Adrenal gland (tissue), 12 donors: ENCODE data around the gene GGT6. TPM values are rescaled to one million over a fixed set of nuclear protein-coding genes. Genes with fewer than 3 reads are reported as not detected.

Source experiments
- DNase-seq, 7 donors: peaks; one replicate each; pipeline ENCODE4 v3.0.0-alpha.2; 2019 to 2020
- H3K27ac ChIP-seq, 5 donors: fragments of 200-600 bp; sonication (generic) in 4 of 5; 1 replicate in 3 of 5; 2 replicates in 2 of 5; pipeline versions ENCODE4 v1.5.1 to v1.8.0; 2016 to 2020; ENCODE audit warnings: mild to moderate bottlenecking in 1 of 5
- H3K27me3 ChIP-seq: fragments of 200-600 bp; 2 replicates; pipeline ENCODE4 v1.8.0; 2021
- H3K36me3 ChIP-seq, 2 donors: fragments of 200-600 bp; replicated peaks in 1 of 2; 1 replicate in 1 of 2; 2 replicates in 1 of 2; pipeline versions ENCODE4 v1.5.1 to v1.8.0; 2018 to 2022
- H3K4me1 ChIP-seq, 2 donors: fragments of 200-600 bp; replicated peaks in 1 of 2; 1 replicate in 1 of 2; 2 replicates in 1 of 2; pipeline versions ENCODE4 v1.5.1 to v1.8.0; 2018 to 2021
- H3K4me3 ChIP-seq, 4 donors: fragments of 200-600 bp; sonication (generic) in 3 of 4; one replicate each; pipeline ENCODE4 v1.5.1; 2016 to 2018
- H3K9me3 ChIP-seq, 3 donors: fragments of 200-600 bp; sonication (generic) in 1 of 3; replicated peaks in 1 of 3; 1 replicate in 2 of 3; 2 replicates in 1 of 3; pipeline versions ENCODE4 v1.5.1 to v1.8.0; 2016 to 2021
- CTCF ChIP-seq, 6 experiments: fragments of 450-650 bp in 4 of 6; fragments of 200-600 bp in 2 of 6; sonication (generic) in 1 of 6; IDR thresholded peaks; 1 replicate in 5 of 6; 2 replicates in 1 of 6; pipeline versions ENCODE4 v1.5.1 to v1.8.0; 2016 to 2021; ENCODE audit warnings: antibody characterized with exemption in 6 of 6, mild to moderate bottlenecking in 2 of 6, moderate library complexity in 1 of 6
- POLR2A ChIP-seq, 2 donors: fragments of 450-650 bp; IDR thresholded peaks; one replicate each; pipeline ENCODE4 v1.6.1; 2017; ENCODE audit warnings: antibody characterized with exemption in 2 of 2, mild to moderate bottlenecking in 2 of 2, moderate library complexity in 1 of 2
- WGBS, 4 donors: extraction: QIAGEN DNeasy Blood & Tissue Kit in 2 of 4; methylation state at CpG; one replicate each; pipeline versions ENCODE4 v1.1.5 to v1.1.7; 2013 to 2017; 5-methylcytosine and 5-hydroxymethylcytosine counted together
- intact Hi-C, 2 donors: fragments of 100-400 bp; cut with DNase I; formaldehyde crosslinking; loops; one replicate each; pipeline versions ENCODE4 v1.14.1 to v1.15.0; 2022 to 2023
- polyA plus RNA-seq, 3 donors: library from polyadenylated mRNA; stranded (reverse); fragments of 200-250 nt in 2 of 3; fragments of 350-450 nt in 1 of 3; fragmentation: Illumina TruSeq in 1 of 3; extraction: RNeasy Lipid Tissue Mini Kit (QIAGEN cat#74804) in 1 of 3; gene quantifications; one replicate each; pipeline ENCODE4 v1.2.3, GENCODE V29; 2013 to 2014
- total RNA-seq, 9 donors: library from RNA; depleted of rRNA in 4 of 9; stranded (reverse); fragments of >200 nt in 4 of 9; fragments of 120-200 nt in 1 of 9; fragmentation: NEBNext Ultra II Directional in 1 of 9; extraction: Animal tissue kit (Norgen Biotek cat#: 25700) in 1 of 9; gene quantifications; one replicate each; pipeline versions ENCODE4 v1.1.0 to v1.2.4, GENCODE V29; 2013 to 2023
- donor health status: healthy with polysubstance abuse.
- donor health status: Bipolar disorder and iron deficiency.
- donor health status: DM: yes; HTN: yes; CAD: no.
- donor health status: DM: no; HTN: no; CAD: no.
- donor health status: DM: no; HTN: no; CAD: no.
- donor health status: DM: yes; HTN: yes; CAD: no.

GGT6 gene
- total and polyA plus RNA-seq, 12 donors = 0.06 to 4.2 (median 0.88) TPM

- Histone ChIP-seq H3K27ac (no peak overlapping the region), H3K27me3 (no peaks in the 10 kb centered on the region), H3K4me3 (no peak overlapping the region), H3K36me3 (peaks cover 0 to 49% of the 10 kb centered on the region in 2 donors), H3K4me1 (peaks cover 17% of the 10 kb centered on the region in 2 donors), H3K9me3 (no peaks in the 10 kb centered on the region)
- WGBS, 4 donors = 72 to 85% (median 81%) methylated on average over 7 to 9 of the region's 9 CpGs
- intact Hi-C loops = no loop called here
- DNase-seq = peak in 1 of 7 donors; percentile 16
- TF ChIP-seq CTCF (IDR thresholded peaks at IDR 0.05) = no peak
- no peak for TF ChIP-seq POLR2A (IDR thresholded peaks at IDR 0.05)
Measured at GRCh38 chr17:4553669-4554068, 6.7 kb downstream of the GGT6 start.

- peaks cover 17% of the 10 kb centered on the region in 2 donors for H3K4me1 ChIP-seq
- H3K27ac ChIP-seq = no peak overlapping the region
- no peak for TF ChIP-seq POLR2A (IDR thresholded peaks at IDR 0.05)
- TF ChIP-seq CTCF (IDR thresholded peaks at IDR 0.05) = no peak
- no peak for DNase-seq
- H3K9me3 ChIP-seq = no peaks in the 10 kb centered on the region
- intact Hi-C loops = no loop called here
- no peaks in the 10 kb centered on the region for H3K27me3 ChIP-seq
- no peak overlapping the region for H3K4me3 ChIP-seq
- peaks cover 0 to 66% of the 10 kb centered on the region in 2 donors for H3K36me3 ChIP-seq
- 88 to 96% (median 92%) methylated on average over 19 to 27 of the region's 27 CpGs for WGBS, 4 donors
Measured at GRCh38 chr17:4551796-4552525, 8.4 kb downstream of the GGT6 start.

- no peak for DNase-seq
- intact Hi-C loops = no loop called here
- H3K9me3 ChIP-seq = no peaks in the 10 kb centered on the region
- H3K4me1 ChIP-seq = peaks cover 17% of the 10 kb centered on the region in 2 donors
- no peak overlapping the region for H3K27ac ChIP-seq
- WGBS, 4 donors = 83 to 96% (median 87%) methylated on average over 6 to 8 of the region's 8 CpGs
- TF ChIP-seq POLR2A (IDR thresholded peaks at IDR 0.05) (no peak), CTCF (IDR thresholded peaks at IDR 0.05) (no peak)
- H3K27me3 ChIP-seq = no peaks in the 10 kb centered on the region
- no peak overlapping the region for H3K4me3 ChIP-seq
- peaks cover 0 to 73% of the 10 kb centered on the region in 2 donors for H3K36me3 ChIP-seq
Measured at GRCh38 chr17:4551141-4551540, 9.2 kb downstream of the GGT6 start.

GRCh38 chr17:4550534-4551039, 9.8 kb downstream of the GGT6 start:
- Histone ChIP-seq H3K27me3 (no peaks in the 10 kb centered on the region), H3K27ac (no peak overlapping the region), H3K36me3 (peaks cover 0 to 78% of the 10 kb centered on the region in 2 donors), H3K4me1 (peaks cover 12% of the 10 kb centered on the region in 2 donors), H3K9me3 (no peaks in the 10 kb centered on the region), H3K4me3 (no peak overlapping the region)
- TF ChIP-seq POLR2A (IDR thresholded peaks at IDR 0.05) (no peak), CTCF (IDR thresholded peaks at IDR 0.05) (no peak)
- WGBS, 4 donors = 93 to 98% (median 96%) methylated on average over 12 to 16 of the region's 16 CpGs
- no peak for DNase-seq
- intact Hi-C loops = no loop called here
